ENCODE measurements around the gene ACP4.
"Not testable (repeated sequence)": the region's sequence is repeated elsewhere in the genome, so short reads cannot be mapped to it uniquely, and the experiment has no call there.

The ACP4 gene, protein sequence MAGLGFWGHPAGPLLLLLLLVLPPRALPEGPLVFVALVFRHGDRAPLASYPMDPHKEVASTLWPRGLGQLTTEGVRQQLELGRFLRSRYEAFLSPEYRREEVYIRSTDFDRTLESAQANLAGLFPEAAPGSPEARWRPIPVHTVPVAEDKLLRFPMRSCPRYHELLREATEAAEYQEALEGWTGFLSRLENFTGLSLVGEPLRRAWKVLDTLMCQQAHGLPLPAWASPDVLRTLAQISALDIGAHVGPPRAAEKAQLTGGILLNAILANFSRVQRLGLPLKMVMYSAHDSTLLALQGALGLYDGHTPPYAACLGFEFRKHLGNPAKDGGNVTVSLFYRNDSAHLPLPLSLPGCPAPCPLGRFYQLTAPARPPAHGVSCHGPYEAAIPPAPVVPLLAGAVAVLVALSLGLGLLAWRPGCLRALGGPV

DNA sequence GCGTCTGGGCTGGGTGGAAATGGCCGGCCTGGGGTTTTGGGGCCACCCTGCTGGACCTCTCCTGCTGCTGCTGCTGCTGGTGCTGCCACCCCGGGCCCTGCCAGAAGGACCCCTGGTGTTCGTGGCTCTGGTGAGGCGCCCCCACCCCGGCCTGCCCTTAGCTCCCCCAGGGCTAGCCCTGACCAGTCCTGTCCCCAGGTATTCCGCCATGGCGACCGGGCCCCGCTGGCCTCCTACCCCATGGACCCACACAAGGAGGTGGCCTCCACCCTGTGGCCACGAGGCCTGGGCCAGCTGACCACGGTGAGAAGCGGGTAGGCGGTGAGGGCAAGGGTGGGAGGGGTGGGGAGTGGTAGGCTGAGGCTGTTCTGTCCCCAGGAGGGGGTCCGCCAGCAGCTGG is at the start of gene ACP4:
TSS of gene ACP4 (plus strand) at position 20 of the 400 bp plus-strand sequence. CDS start at position 20, 0 bp downstream.
- in situ Hi-C loops (cut with MboI; ENCODE audit: low sequenced_read_pairs, unreplicated experiment): loop anchor here (10.0 to 25.0 kb wide), 3 partner anchors 124 to 428 kb away; partner anchors contain the start of genes KLK4 and NAPSA
- TF ChIP-seq, protein P1, sequence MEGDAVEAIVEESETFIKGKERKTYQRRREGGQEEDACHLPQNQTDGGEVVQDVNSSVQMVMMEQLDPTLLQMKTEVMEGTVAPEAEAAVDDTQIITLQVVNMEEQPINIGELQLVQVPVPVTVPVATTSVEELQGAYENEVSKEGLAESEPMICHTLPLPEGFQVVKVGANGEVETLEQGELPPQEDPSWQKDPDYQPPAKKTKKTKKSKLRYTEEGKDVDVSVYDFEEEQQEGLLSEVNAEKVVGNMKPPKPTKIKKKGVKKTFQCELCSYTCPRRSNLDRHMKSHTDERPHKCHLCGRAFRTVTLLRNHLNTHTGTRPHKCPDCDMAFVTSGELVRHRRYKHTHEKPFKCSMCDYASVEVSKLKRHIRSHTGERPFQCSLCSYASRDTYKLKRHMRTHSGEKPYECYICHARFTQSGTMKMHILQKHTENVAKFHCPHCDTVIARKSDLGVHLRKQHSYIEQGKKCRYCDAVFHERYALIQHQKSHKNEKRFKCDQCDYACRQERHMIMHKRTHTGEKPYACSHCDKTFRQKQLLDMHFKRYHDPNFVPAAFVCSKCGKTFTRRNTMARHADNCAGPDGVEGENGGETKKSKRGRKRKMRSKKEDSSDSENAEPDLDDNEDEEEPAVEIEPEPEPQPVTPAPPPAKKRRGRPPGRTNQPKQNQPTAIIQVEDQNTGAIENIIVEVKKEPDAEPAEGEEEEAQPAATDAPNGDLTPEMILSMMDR (IDR thresholded peaks at IDR 0.05; ENCODE audit: borderline replicate concordance, control extremely low read depth, extremely low read depth, insufficient read depth, missing control alignments): no peak
- no peak for DNase-seq (ENCODE audit: low spot score)

DNA sequence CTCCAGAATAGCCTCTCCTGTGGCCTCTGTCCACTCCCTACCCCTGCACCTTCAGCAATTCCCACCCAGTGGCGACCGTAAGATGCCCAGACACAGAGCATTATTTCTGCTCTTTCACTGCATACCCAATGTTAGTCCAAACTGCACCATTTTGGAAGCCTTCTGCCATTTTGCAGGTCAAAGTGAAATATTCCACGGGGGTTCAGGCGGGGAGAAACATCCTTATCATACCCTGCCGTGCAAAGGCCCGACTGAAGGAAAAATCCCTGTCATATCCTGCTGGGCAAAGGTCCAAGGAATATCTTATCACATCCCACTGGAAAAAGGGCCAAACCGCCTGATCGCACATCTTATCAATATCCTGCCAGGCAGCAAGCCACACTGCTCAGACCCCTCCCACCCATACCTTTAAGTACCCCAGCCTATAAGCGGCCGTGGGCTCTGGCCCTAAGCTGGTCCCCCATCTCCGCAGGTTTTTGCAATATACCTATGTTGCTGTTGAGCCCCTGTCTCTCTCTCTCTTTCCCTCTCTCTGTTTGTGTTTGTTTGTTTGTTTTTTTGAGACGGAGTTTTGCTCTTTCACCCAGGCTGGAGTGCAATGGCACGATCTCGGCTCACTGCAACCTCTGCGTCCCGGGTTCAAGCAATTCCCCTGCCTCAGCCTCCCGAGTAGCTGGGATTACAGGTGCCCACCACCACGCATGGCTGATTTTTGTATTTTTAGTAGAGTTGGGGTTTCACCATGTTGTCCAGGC is 48.9 kb upstream of the ACP4 start:
- TF ChIP-seq, protein P1 (IDR thresholded peaks at IDR 0.05; ENCODE audit: borderline replicate concordance, control extremely low read depth, extremely low read depth, insufficient read depth, missing control alignments): no peak
- in situ Hi-C loops (cut with MboI; ENCODE audit: low sequenced_read_pairs, unreplicated experiment): no loop called here
- no peak for DNase-seq (ENCODE audit: low spot score)

DNA sequence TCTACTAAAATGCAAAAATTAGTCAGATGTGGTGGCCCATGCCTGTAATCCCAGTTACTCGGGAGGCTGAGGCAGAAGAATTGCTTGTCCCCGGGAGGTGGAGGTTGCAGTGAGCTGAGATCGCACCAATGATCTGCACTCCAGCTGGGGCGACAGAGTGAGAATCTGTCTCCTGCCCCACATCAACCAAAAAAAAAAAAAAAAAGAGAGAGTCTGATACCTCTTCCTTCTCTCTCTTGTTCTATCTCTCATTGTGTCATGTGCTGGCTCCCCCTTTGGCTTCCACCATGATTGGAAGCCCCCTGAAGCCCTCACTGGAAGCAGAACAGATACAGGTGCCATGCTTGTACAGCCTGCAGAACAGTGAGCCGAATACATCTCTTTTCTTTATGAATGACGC is 46.7 kb upstream of the ACP4 start:
- no peak for DNase-seq (ENCODE audit: low spot score)
- in situ Hi-C loops (cut with MboI; ENCODE audit: low sequenced_read_pairs, unreplicated experiment): no loop called here
- TF ChIP-seq, protein P1 (IDR thresholded peaks at IDR 0.05; ENCODE audit: borderline replicate concordance, control extremely low read depth, extremely low read depth, insufficient read depth, missing control alignments): no peak

DNA sequence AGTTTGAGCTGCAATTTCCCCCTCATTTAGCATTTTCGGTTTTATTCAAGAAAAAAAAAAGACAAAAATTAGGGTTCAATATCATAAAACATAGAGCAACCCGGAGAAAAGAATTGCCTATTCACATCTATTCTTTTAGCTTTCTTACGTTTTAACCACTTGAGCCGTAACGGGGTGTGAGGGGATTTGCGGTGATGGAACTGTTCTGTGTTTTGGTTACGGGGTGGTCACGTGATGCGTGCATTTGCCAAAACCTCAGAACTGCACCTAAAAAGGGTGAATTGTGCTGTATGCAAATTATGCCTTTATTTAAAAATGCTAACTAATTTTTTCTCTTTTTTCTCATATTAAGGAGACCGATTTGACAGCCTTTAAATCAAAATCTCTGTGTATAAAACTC is 45.0 kb upstream of the ACP4 start:
- in situ Hi-C loops (cut with MboI; ENCODE audit: low sequenced_read_pairs, unreplicated experiment): no loop called here
- no peak for DNase-seq (ENCODE audit: low spot score)
- TF ChIP-seq, protein P1 (IDR thresholded peaks at IDR 0.05; ENCODE audit: borderline replicate concordance, control extremely low read depth, extremely low read depth, insufficient read depth, missing control alignments): no peak

DNA sequence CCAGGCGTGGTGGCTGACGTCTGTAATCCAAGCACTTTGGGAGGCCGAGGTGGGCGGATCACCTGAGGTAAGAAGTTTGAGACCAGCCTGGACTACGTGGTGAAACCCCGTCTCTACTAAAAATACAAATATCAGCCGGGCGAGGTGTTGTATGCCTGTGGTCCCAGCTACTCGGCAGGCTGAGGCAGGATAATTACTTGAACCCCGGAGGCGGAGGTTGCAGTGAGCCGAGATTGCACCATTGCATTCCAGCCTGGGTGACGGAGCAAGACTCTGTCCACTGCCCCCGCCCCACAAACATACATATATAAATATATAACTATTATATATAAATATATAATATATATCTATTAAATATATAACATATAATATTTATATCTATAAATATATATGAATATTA is 43.1 kb upstream of the ACP4 start:
- DNase-seq (ENCODE audit: low spot score); in situ Hi-C loops (cut with MboI; ENCODE audit: low sequenced_read_pairs, unreplicated experiment): not testable (repeated sequence)

DNA sequence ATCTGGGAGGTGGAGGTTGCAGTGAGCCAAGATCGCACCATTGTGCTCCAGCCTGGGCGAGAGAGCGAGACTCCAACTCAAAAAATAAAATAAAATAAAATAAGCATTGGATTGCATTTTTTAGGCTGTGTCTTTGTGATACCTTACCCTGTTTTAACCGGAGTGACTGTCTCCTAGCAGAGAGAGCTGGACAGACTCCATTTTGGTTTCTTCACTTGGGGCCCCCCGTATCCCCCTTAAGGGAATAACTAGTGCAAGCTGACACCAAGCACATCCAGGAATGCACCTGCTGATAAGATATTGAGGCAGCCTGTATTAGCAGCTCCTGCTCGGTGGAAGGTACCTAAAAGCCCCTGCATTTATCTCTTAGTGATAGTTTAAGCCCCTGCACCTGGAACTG is 40.7 kb upstream of the ACP4 start:
- in situ Hi-C loops (cut with MboI; ENCODE audit: low sequenced_read_pairs, unreplicated experiment): no loop called here
- TF ChIP-seq, protein P1 (IDR thresholded peaks at IDR 0.05; ENCODE audit: borderline replicate concordance, control extremely low read depth, extremely low read depth, insufficient read depth, missing control alignments): no peak
- no peak for DNase-seq (ENCODE audit: low spot score)

DNA sequence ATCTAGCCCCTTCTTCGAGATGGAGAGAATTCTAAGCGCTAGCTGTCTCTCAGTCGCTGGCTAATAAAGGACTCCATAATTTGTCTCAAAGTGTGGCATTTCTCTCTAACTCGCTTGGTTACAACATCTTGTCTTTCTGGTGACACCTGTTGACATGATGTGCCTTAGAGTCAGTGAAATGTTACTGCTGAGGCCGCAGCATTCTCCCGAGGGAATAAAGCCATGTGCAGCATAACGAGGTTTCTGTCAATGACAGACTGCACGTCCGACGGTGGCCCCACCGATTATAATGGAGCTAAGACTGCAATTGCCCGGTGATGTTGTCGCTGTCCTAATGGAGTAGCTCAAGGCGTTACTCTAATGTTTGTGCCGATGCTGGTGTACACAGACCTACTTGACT is 40.2 kb upstream of the ACP4 start:
- DNase-seq (ENCODE audit: low spot score): no peak
- TF ChIP-seq, protein P1 (IDR thresholded peaks at IDR 0.05; ENCODE audit: borderline replicate concordance, control extremely low read depth, extremely low read depth, insufficient read depth, missing control alignments): no peak
- in situ Hi-C loops (cut with MboI; ENCODE audit: low sequenced_read_pairs, unreplicated experiment): no loop called here

Data from GM13976 (cell line).